NCI-H2107 treated with DMSO at 0.1 percent for 48 hours (cell line): ENCODE results near the gene CKS2.

ENCODE experiments used
- DNase-seq: peaks from one replicate; lab custom pipeline; 2025; ENCODE audit not compliant: unreplicated experiment; lab: John Stamatoyannopoulos, UW

The CKS2 gene

DNA sequence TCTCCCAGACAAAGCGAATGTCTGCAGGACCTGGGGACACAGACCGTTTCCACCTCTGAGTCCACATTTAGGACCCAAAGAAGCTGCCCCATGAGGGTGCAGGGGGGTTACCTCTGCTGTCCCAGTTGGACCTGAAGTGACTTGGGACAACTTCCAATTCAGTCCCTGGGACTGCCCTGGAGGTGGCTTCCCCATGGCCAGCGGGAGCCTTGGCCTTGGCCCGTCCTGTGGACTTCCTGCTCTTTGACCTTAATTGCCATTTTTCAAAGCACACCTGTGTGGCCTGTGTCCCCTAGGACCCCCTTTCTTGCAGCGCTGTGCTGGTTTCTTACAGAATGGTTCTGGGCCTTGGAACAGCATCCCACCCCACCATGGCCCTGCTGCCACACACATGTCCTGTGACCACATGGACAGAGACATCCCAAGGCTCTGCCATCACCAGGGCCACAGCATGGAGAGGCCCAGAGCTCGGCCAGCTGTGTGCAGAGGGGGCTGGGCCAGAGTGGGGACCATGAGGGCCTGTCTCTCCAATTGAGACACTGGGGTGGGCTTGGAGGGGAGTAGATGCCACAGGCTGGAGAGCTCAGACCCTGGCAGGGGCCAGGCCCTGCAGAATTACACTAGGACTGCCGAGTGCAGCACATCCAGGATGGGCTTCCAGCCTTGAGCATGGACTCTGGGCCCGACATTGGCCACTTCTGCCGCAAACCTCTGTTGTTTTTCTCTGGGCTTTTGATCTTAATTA lies 53.1 kb downstream of the CKS2 start:
- no peak for DNase-seq

DNA sequence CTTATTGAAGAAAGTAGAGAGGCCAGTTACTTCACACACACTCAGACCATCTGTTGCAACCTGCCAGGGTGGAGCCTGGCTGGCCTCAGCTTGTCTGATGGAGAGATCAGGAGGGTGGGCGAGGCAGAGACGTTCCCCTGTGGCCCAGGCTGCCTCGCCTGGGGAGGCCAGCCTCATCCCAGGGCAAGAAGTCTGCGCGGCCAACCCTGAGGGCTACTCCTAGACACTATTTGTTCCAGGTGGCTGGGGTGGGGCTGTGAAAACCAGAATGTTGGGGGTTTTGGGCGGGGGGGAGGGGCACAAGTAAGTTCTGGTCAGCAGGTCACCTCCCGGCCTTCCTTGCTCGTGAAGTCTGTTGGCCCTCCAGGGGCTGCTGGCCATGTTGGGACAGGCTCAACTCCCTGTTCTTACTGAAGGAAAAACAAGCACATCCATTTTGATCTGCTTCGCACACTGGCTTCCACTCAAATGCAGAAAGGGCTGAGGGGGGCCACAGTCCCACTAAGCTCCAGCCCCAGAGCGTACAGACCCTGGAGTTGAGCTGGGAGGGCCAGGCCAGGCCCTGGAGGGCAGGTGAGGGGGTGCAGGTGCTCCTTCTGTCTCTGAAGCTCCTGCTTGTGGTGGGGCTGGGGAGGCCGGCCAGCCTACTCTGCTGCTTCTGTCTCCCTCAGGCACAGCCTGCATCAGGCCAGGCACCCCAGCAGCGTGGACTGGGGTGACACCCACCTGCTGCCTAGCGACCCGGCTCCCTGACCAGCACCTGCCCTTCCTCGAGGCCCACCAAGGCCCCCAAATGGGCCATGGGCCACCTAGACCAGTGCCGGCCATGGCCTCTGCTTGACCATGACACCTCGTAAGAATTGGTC lies 53.9 kb downstream of the CKS2 start:
- DNase-seq: no peak

DNA sequence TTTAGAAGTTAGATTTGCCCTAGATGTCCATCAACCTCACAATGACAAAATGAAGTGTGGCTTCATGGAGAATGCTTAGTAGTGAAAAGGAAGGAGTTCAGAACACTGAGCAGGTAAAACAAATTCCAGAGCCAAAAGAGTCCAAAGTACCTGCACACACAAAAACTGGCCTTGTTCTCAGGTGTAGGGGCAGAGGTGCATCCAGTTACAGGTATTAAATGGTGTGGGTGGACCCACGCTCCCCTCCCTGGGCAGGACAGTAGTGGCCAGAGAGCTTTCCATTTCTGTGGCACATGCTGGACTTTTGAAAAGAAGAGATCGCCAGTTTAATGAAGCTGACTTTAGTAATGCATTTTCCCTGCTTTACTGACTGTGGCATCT lies 54.5 kb downstream of the CKS2 start:
- DNase-seq: no peak
